ENCODE results near the gene SLC26A2. TPM values are rescaled to one million over a fixed set of nuclear protein-coding genes. Genes with fewer than 3 reads are reported as not detected.

SLC26A2 gene
- total RNA-seq, 2 donors from 2014 or later = 7.2 to 12.0 TPM

DNA sequence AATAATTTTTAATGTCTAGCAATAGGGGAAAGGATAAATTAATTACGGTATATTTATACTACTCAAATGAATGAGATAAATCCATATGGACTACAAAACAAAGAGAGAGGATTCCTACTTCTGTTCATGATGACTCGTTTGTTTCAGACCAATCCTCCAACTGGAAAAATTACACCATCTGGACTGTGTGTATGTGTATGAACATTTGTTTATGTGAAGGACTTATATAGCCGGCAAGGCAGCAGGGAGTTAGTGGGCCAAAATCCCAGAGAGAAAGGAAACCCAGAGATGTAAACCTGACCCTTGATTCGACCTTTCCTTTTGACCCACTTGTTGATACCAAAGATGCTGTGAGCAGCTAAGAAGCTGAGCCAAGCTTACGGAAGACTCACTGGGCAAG, 36.1 kb upstream of the SLC26A2 start:
- no peak for DNase-seq (ENCODE audit: low spot score)
- H3K27me3 ChIP-seq = no peaks in the 10 kb centered on the region
- no peak overlapping the region for H3K4me3 ChIP-seq
- H3K27ac ChIP-seq = no peak overlapping the region
- no peaks in the 10 kb centered on the region for H3K9me3 ChIP-seq
- H3K36me3 ChIP-seq = no peaks in the 10 kb centered on the region
- no peak for TF ChIP-seq CTCF (IDR thresholded peaks at IDR 0.05)
- H3K4me1 ChIP-seq = no peaks in the 10 kb centered on the region

DNA sequence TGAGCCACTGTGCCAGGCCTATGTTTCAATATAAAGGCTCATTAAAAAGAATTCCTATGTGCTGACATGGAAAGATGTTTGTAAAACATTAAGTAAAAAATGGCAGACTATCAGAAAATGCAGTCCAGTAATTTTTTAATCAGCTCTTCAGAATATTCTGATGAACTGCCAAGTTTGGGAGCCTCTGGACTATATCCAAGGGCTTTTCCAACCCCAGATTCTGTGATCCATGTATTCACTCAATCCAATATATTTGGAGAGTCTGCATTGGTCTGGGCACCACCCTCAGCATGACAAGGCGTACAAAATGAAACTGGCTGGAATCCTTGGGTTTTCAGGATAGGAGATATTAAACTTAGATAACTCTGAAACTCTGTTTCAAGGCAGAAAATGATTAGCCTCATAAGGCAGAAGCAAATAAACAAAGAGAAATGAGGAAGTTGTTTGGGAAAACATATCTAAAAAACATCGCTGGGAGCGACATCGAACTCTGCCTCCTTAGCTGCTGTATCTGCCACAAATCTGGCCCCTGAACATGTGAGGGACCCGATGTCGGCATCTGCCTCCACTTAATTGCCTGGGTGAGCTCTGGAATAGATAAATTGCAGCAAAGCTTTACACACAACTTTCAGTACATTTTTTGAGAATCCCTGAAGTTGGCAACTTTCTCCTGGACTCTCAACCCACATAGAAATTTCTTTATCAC, 30.4 kb upstream of the SLC26A2 start:
- no peak for TF ChIP-seq CTCF (IDR thresholded peaks at IDR 0.05)
- no peaks in the 10 kb centered on the region for H3K36me3 ChIP-seq
- no peaks in the 10 kb centered on the region for H3K9me3 ChIP-seq
- no peak for DNase-seq (ENCODE audit: low spot score)
- H3K27ac ChIP-seq = no peak overlapping the region
- peak overlapping the region in 1 of 2 donors; percentile 31 for H3K4me3 ChIP-seq
- H3K4me1 ChIP-seq = peaks cover 0 to 7% of the 10 kb centered on the region in 2 donors
- no peaks in the 10 kb centered on the region for H3K27me3 ChIP-seq

DNA sequence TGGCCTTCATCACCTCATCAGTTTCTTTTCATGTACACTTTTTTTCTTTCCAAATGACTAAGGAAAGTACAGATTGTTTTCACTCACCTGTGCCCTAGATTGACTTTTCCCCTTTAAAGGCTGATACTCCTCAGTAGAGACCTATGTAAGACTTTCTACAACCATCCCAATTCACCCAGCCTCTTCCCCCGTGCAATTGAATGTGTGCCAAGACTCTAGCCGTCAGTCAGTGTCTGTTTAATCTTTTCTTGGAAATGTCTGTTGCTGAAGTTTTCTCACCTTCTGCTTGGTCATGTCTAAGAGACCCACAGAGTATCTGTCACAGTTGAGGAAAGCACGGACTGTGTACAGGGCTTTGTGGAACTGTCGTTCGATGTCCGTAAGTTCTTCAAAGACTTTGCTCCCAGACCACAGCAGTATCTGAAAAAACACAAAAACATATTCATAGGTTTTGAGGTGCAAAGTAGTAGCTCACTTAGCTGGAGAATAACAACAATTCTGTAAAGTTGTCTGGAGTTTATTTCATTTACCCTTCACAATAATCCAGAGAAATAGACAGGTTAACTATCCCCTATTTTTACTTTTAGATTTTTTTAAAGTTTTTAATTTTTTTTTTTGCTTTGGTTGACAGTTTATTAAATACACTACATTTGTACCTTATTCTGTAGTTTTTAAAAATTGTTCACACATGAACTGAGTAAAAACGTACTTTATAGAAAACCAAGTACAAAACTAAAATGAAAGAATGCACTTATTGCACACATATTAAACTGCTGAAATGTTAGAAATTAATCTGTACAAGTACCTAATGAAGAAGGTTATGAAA, 29.6 kb upstream of the SLC26A2 start:
- Histone ChIP-seq H3K9me3 (no peaks in the 10 kb centered on the region), H3K4me3 (no peak overlapping the region), H3K4me1 (peaks cover 0 to 7% of the 10 kb centered on the region in 2 donors), H3K27ac (no peak overlapping the region), H3K27me3 (no peaks in the 10 kb centered on the region), H3K36me3 (no peaks in the 10 kb centered on the region)
- DNase-seq (ENCODE audit: low spot score) = no peak
- TF ChIP-seq CTCF (IDR thresholded peaks at IDR 0.05) = no peak

- H3K27ac ChIP-seq = no peak overlapping the region
- no peak for TF ChIP-seq CTCF (IDR thresholded peaks at IDR 0.05)
Observed at GRCh38 chr5:149931992-149932436, 28.5 kb upstream of the SLC26A2 start.

GRCh38 chr5:149932445-149933350, 27.9 kb upstream of the SLC26A2 start:
- Histone ChIP-seq H3K9me3 (no peaks in the 10 kb centered on the region), H3K36me3 (no peaks in the 10 kb centered on the region), H3K4me1 (peaks cover 0 to 7% of the 10 kb centered on the region in 2 donors), H3K27ac (no peak overlapping the region), H3K27me3 (no peaks in the 10 kb centered on the region), H3K4me3 (peak overlapping the region in 1 of 2 donors; percentile 28)
- DNase-seq (ENCODE audit: low spot score) = no peak
- peak in 1 of 2 donors; percentile 32 for TF ChIP-seq CTCF (IDR thresholded peaks at IDR 0.05)

More at GRCh38 chr5:149931992-149932436, 28.5 kb upstream of the SLC26A2 start:
- DNase-seq (ENCODE audit: low spot score) = no peak
- no peaks in the 10 kb centered on the region for H3K9me3 ChIP-seq
- H3K4me1 ChIP-seq = peaks cover 0 to 7% of the 10 kb centered on the region in 2 donors
- H3K36me3 ChIP-seq = no peaks in the 10 kb centered on the region
- peak overlapping the region in 1 of 2 donors; percentile 28 for H3K4me3 ChIP-seq
- H3K27me3 ChIP-seq = no peaks in the 10 kb centered on the region

All from right atrium auricular region (tissue), 2 donors.